GM21526 (cell line): Measurements from ENCODE around the gene AIPL1.

Experiments used
- ATAC-seq: cut with Tn5 transposase; IDR thresholded peaks from one replicate; pipeline ENCODE4 v1.9.1; 2021; ENCODE audit warnings: moderate library complexity; ENCODE audit not compliant: unreplicated experiment, low FRiP score

AIPL1 gene

DNA sequence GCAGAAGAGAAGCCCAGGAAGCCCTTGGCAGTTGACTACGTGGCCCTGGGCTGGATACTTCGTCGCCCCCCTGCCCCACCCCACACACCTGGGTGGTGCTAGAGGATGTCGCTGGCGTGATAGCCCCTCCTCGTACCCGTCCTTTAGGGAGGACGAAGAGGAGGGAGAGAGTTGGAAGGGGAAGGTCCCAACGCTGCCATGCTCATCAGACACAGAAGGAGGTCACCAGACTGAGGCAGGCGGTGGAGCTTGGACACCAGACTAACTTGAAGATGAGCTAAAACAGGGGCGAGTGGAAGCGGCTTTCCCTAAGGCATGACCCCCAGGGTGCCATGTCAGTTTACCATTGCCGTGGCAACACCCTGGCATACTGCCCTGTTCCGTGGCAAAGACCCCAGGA is 11.0 kb downstream of the AIPL1 start:
- no peak for ATAC-seq

DNA sequence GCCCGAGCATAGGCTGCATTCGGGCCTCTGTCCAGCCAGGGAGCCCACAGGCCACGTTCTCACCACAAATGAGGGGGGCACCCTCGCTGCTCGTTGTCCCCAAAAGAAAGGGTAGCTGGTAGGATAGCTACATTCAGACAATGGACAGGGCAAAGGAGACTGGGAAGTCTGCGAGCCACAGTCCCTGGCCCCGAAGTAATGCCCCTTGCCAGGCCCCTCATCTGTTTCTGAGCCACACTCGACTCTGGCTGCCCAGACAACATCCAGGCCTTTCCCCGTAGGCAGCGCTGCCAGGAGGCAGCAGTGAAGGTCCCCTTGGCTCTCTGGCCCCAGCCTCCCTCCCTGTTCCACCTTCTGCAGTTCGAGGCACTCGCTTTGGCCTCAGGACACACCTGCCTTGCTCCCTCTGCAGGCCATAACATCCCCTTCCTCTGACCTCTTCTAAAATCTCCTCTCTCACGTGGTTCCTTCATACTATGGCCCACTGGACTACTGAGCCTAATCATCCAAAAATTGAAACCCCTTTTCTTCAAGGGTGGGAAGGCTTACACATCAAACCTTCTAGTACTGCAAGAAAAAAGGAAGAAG is 12.2 kb downstream of the AIPL1 start:
- no peak for ATAC-seq

DNA sequence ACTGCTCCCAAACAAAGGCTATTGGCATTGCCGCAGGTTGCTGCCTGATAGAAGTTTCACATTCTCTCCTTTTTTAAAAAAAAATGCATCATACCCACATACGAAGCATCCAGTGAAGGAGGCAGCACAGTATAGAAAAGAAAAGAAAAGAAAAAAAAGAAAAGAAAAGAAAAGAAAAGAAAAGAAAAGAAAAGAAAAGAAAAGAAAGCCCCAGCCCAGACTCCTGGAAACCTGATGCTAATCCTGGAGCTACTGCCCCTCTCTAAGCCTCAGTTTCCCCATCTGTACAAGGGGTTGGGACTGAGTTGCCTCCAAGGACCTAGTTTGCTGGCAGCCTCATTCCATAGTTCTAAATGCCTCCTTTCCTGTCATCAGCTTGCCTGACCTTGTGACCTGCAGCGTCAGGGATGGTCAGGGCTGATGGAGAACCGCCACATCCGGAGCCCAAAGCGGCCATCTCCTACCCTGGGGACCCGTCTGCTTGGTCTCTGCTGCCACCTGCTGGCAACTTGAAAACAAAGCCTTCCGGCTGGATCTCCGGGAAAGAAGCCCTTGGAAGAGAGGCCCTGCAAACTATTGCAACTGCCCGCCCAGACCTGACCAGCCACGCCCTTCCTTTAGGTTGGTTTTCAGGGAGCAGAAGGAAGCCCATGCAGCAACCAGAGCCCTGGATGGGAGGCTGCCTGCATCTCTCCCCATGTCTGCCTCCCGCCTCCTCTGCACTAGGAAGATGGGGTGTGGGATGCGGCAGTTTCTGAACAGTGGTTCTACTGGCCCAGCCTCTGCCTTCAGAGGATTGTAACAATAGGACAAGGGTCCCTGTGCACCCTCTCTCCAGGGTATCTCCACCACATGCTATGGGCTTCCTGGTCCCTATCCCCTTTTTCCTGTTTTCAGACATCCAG is 13.0 kb downstream of the AIPL1 start:
- no peak for ATAC-seq

DNA sequence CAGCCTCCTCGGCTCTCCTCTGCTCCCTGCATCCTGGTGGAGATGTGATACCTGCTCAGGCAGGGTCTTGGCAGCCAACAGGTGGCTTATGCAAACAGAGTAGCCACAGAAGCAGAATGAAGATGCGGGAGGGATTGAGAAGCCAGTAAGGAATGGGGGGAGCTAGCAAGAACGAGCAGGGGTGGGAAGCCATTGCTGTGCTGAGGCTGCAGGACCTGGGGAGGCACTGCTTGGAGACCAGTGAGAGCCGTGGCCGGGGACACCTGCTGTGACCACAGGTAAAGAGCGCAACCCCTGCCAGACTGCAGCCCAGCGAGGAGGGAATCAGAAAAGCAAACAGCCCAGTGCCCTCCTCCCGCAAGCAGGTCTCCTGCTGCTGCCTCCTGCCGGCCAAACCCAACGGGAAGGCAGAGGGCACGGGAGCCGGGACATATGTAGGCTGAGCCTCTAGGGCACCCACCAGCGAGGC is 14.7 kb downstream of the AIPL1 start:
- ATAC-seq = no peak

DNA sequence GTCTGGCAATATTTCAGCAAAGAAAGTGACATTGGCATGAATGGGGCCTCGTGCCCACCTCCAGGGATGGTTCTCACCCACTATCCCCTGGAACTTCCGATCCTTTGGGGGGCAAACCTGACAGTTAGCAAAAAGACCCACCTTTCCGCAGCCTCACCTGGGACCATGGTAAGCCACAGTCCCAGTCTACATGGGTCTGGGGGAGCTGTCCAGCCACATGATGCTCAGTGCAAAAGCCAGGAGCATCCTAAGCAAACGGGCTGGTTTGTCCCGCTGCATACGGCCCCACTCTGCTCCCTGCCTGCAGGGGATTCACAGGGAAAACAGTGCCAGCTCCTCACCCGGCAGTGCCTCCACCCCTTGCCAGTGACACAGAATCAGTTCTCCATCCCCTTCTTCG is 19.3 kb downstream of the AIPL1 start:
- ATAC-seq = no peak

DNA sequence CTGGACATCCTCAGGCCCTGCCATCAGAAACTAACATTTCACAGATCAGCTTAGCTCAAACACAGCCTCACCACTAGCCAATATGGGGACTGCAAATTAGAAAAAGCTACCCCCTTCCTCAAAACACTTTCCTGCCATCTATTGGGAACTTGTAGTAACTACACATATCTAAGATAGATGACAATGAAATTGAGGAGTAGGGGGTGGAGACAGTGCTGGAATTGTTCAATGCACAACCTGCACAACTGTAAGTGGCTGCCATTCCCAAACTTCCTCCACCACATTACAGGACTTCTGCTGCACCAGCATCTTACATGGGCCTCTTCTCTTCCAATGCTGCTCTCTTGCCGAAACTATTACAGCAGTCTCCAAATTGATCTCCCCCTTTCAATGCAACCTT is 21.9 kb downstream of the AIPL1 start:
- no peak for ATAC-seq

DNA sequence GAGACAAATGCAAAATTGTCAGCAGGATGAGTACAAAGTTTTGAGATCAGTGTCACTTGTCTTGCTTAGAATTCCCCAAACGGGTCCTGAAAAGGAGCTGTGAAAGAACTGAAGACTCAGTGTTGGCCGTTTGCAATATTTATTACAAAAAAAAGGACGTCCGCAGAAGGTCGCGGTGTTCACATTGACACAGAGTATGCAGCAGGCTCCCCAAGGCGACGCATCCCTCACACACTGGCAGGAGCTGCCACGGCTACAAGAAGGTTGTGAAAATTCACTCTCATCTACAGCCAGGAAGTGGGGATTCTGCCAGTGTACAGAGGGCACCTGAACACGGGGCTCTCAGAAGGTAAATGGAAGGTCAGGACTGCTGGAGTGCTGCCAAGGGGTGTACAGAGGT is 26.2 kb downstream of the AIPL1 start:
- ATAC-seq = no peak

DNA sequence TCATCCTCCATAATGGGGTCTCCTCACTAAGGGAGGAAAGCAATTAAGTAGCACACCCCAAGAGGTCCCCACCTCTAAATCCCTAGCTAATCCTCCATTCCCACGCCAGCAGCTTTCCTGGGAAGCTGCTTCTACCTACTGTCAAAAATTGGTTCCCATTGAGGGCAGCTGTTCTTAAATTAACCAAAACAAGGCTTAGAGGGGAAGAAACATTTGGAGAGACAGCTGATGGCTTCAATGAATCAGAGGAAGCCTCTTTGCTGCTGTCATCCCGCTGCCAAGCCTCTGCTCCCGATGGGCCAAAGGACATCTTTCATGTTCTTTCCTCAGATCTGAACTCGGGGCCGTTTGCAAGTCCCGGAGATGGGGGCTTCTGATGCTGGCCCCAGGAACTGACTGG is 26.6 kb downstream of the AIPL1 start:
- no peak for ATAC-seq

DNA sequence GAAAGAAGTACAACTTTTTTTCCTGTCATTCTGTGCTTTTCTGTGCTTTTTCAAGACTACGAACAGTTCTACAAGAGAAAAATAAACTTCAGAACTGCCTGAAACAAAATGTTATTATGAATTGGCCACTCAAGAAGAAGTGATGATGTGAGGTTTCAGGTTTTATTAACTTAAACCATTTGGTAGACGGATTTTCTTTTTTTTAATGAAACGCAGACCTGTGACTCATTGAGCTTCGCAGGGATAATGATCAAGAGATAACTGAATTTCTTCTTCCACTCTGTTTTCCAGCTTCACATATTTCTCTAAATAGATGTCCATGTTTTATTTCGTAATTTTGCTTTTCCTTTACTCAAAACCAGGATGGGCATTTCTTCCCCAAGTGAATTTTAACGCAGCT is 32.7 kb downstream of the AIPL1 start:
- ATAC-seq = no peak

DNA sequence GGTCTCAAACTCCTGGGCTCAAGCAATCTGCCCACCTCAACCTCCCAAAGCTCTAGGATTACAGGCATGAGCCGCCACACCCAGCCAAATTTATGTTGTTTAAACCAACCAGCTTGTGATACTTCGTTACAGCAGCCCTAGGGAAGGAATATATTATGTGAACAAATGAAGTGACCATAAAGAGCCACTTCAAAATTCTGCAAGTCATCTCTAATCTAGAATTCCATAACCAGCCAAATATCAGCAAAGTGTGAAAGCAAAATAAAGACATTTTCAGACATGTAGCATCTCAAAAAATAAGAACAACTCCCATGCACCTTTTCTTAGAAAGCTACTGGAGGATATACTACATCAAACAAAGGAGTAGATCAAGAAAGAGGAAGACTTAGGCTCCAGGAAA is 36.0 kb downstream of the AIPL1 start:
- ATAC-seq = no peak

DNA sequence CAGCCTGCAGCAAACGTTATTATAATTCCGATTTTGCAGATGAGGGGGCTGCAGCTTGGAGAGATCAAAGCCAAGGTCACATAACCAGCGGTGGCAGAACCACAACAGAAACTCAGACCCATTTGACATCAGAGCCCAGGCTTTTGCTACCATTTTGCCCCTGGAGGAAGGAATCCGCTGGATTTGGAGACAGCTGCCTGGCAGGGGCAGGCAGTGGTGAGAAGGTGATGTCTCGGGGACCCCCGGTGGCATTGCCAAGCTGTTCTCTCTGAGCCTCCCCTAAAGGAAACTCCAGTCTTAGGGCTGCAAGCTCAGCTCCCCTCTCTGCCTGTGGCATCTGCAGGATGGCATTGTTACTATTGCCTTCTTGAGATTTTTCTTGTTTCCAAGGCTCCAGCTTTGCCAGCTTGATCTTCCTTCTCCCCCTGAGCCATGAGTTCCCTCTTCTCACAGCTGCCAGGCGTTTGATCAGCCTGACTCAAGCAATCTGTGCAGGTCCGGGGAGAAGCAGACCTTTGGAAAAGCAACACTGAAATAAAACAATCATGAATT is 40.8 kb downstream of the AIPL1 start:
- ATAC-seq = no peak

DNA sequence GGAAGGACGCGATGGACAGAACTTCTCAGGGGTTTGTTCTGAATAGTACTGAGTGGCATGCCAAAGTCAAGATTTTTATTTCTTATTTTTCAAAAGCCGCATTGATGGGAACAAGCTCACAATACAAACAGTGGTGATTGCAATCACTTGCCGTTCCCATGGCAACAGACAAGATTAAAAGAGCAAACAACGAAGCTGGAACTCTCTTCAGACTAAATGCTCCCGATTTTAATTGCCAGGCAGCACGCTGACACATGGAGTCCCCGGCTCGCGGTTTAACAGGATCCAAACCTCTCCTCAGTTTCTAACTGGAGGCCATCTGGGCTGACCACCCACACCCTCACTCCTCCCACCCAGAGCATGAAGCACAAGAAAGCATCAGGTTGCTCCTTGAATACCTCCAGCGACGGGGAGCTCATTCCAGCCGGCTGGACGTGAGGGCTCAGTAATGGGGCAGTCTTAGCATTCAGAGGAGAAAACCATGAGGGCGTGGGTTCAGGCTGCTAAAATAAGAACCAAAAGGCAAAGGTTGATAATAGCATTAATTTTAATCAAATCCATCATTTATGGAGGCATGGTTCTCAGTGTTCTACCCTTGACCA is 41.5 kb downstream of the AIPL1 start:
- no peak for ATAC-seq

DNA sequence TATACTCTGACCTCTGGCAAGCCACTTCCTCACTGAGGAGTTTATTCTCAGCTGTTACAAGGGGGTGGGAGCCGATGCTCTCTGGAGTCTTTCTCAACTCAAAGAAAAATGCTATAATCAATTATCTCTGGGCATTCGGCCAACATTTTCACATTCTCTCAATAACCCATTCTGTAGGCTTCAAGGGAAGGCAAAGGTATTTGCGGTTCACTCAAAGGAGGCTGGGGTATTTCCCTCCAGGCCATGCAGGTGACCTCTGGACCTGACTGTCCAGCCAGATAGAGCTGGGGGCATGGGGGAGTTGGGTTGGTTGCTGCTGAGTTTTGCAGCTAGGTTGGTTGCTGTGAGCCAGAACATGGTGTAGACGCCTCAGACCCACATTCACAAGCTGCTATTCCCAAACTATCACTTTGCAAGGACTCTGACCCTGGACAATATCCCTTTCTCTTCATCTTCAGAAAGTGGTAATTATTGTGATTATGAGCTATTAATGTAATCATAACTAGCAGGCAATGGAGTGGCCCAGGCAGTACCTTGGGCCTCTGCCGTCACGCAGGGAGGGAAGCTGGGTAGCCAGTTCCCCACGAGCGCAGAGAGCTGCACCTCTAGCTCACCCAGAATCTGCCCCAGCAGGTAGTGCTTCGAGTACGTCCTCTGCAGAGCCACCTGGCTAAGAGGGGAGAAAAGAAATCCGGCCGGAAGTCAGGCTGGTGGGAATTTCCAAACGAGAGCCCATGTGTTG is 42.1 kb downstream of the AIPL1 start:
- ATAC-seq = no peak

DNA sequence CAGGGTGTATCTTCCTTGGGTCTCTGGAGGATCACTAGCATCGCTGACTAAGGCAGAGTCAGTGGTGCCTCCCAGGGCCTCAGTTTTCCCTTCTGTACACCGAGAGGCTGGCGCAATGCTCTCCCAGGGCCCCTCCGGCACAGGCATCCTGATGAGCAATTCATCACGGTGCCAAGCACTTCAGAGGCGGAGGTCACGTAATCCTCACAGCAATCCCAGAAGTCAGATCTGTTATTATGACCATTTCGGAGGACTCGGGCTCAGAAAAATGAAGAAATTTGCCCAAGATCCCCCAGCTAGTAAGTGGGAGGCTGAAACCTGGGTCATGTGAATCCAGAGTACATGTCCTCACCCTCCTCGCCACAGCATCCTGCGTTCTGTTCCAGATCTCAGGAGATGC is 46.5 kb downstream of the AIPL1 start:
- no peak for ATAC-seq

DNA sequence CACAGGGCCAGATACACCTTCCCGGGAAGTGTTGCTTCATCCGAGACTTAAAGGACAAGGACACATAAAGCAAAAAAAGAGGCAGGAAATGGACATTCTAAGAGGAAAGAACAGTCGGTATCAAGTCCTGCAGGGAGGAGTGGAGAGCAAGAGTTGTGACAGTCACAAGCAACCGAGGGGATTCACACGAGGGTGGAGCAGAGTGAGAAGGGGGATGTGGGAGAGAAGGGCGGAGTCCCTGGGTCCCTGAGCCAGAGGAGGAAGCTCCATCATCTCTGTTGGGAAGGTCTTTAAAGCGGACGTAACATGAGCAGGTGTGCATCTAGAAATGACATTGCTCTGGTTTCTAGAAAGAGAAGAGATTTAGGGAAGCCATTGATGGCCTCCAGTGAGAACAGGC is 47.1 kb downstream of the AIPL1 start:
- ATAC-seq = no peak

DNA sequence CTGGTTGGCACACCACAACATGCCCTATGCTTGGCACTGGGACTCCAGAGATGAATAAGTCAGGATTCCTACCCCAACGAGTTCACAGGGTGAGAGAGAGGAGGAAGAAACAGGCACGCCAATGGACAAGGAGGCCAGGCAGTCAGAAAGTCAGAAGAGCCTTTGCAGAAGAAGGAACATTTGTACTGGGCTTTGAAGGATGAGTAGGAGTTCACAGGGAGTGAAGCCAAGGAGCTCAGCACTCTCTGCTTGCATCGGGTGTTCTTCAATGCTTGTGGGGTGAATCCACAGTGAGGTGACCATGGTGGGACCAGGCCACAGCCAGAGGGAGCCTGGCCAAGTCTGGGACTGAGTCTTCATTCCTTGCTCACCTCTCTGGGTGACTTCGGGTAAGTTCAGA is 47.5 kb downstream of the AIPL1 start:
- no peak for ATAC-seq

DNA sequence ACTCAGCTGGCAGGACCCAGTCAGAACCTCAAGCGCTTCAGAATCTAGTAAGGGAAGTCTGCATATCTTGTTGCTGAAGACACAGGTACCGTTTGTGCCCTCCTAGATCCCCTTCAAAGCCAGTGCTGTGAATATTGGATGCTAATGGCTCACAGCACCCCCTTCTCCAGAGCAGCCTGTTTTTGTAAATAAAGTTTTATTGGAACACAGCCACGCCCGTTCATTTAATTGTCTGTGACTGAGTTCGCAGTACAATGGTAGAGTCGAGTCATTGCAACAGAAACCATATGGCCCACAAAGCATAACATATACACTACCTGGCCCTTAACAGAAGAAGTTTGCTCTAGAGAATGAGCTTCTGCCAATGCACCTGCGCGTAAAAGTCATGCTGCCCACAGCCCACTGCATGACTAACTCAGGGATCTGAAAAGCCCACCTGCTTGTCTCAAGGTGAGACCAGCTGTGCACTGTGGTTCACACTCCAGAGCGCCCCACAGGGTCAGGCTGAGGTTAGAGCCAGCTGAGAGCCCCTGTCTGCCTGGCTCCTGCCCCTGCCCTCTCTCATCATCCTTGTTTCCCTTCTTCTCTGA is 48.8 kb downstream of the AIPL1 start:
- no peak for ATAC-seq

DNA sequence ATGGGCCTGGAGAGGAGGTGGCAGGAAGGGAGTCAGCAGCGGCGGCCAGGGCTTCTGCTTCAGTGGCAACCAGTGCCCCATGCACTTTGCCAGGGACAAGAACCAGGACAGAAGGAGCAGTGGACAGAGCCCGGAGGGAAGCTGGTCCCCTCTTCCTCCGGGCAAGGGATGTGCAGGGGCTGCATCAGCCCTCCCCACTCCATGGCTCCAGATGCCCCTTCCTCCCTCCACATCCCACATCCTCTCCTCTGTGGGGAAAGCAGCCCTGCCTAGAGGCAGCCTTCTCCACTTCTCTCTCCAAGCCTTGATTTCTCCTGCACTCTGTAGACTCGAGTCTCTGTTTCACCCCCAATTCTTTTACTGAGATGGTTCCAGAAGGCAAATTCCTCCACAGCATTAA is 50.4 kb downstream of the AIPL1 start:
- no peak for ATAC-seq

DNA sequence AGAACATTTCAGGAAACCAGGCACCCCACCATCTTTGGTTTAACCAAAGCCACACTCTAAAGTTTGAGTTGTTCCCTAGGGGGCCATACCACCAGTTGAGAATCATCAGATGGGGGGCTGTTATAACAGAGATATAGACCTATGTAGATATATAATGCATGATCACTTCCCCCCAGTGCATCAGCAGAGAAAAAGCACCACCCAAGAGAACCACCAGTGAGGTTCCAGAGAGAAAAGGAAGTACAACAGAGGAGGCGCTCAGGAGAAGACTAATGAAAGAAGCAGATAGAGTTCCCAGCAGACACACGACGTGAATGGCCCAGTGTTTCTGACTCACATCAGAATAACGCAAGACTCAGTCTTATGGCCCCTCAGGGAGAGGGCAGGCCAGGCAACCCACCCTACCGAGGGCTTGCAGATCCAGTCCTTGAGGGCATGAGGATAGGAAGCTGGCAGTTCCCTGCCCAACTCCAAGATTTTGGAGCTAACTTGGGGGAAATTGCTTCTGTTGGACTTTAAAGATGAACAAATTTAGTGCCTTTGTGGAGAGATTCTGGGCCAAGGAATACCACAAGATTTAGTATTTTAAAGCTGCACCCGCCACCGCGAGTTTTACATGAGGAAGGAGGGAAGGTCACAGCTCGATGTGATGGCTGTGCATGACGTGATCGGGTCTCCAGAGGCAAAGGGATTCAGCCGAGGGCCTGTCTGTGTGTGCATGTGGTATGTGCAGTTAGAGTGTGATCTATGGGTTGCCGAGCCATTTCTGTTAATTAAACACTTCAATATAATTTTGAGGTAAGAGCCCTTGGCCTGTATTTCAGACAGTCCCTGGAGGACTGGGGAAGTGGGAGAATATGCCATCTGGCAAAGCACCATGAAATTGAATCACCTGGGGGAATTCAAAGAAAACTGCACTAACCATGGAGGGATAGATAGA is 53.1 kb downstream of the AIPL1 start:
- ATAC-seq = no peak
